ENCODE results near the gene NDUFV3.

DNA sequence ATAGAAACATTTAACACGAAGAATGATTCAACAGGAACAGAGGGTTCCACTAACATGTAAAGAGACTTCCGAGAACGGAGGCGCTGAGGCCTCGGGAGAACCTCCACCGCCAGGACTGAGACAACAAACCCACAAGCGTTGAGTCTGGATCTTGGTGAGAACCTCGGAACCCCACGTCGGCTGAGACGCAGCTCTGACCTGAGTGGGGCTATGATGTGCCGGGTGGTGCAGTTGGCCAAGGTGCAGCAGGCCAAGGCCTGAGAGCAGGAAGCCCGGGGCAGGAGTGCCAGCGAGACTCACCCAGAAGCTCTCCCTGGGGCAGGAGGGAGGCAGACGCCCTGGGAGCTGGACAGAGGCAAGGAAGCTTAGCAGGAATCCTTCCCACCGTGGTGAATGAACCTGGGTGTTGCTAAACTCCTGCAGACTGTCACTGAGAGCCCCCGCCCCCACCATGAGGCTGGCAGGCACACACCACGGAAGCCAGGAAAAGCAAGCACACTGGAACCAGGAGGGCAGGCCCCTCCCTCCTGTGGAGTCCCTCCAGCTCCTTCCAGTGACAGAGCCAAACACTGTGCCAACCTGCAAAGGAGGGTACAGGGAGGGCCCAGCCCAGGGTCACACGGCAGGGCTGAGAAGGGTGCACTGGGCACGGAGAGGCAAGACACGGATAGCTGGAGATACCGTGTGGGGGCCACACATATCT is 48.5 kb upstream of the NDUFV3 start:
- TF ChIP-seq, protein P1, sequence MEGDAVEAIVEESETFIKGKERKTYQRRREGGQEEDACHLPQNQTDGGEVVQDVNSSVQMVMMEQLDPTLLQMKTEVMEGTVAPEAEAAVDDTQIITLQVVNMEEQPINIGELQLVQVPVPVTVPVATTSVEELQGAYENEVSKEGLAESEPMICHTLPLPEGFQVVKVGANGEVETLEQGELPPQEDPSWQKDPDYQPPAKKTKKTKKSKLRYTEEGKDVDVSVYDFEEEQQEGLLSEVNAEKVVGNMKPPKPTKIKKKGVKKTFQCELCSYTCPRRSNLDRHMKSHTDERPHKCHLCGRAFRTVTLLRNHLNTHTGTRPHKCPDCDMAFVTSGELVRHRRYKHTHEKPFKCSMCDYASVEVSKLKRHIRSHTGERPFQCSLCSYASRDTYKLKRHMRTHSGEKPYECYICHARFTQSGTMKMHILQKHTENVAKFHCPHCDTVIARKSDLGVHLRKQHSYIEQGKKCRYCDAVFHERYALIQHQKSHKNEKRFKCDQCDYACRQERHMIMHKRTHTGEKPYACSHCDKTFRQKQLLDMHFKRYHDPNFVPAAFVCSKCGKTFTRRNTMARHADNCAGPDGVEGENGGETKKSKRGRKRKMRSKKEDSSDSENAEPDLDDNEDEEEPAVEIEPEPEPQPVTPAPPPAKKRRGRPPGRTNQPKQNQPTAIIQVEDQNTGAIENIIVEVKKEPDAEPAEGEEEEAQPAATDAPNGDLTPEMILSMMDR (conservative IDR thresholded peaks at IDR 0.05 in 1 of 2, IDR thresholded peaks at IDR 0.05 in 1 of 2; ENCODE audit: low read depth in 1 of 2, low read length in 2 of 2), result no peak
- no peak for TF ChIP-seq EZH2 (IDR thresholded peaks at IDR 0.05; ENCODE audit: low read length, missing control alignments)

Measured in fibroblast of lung (primary cell).